ENCODE data around the gene NR1I2. TPM values are rescaled to one million over a fixed set of nuclear protein-coding genes. Genes with fewer than 3 reads are reported as not detected.

Gene NR1I2
- total RNA-seq, 1 donor from 2014 or later, result 0.23 TPM

GRCh38 chr3:119767936-119768601 lies 13.8 kb upstream of the NR1I2 start:
- Mint-ChIP-seq H3K36me3 (ENCODE audit: low read depth, unreplicated experiment) (no peaks in the 10 kb centered on the region), H3K4me1 (ENCODE audit: unreplicated experiment) (no peaks in the 10 kb centered on the region), H3K27me3 (ENCODE audit: unreplicated experiment) (peaks cover 1% of the 10 kb centered on the region), H3K27ac (ENCODE audit: unreplicated experiment) (no peak overlapping the region), H3K9me3 (ENCODE audit: unreplicated experiment) (no peaks in the 10 kb centered on the region), H3K4me3 (ENCODE audit: unreplicated experiment) (no peak overlapping the region)
- DNase-seq (ENCODE audit: low spot score), result no peak
- no peak for TF ChIP-seq CTCF (IDR thresholded peaks at IDR 0.05; ENCODE audit: unreplicated experiment)

GRCh38 chr3:119768668-119769393 lies 13.1 kb upstream of the NR1I2 start:
- TF ChIP-seq CTCF (IDR thresholded peaks at IDR 0.05; ENCODE audit: unreplicated experiment), result no peak
- no peaks in the 10 kb centered on the region for H3K36me3 Mint-ChIP-seq (ENCODE audit: low read depth, unreplicated experiment)
- peaks cover 1% of the 10 kb centered on the region for H3K27me3 Mint-ChIP-seq (ENCODE audit: unreplicated experiment)
- no peak overlapping the region for H3K4me3 Mint-ChIP-seq (ENCODE audit: unreplicated experiment)
- DNase-seq (ENCODE audit: low spot score), result no peak
- no peaks in the 10 kb centered on the region for H3K4me1 Mint-ChIP-seq (ENCODE audit: unreplicated experiment)
- H3K9me3 Mint-ChIP-seq (ENCODE audit: unreplicated experiment), result no peaks in the 10 kb centered on the region
- no peak overlapping the region for H3K27ac Mint-ChIP-seq (ENCODE audit: unreplicated experiment)

- TF ChIP-seq CTCF (IDR thresholded peaks at IDR 0.05; ENCODE audit: unreplicated experiment), result no peak
- Mint-ChIP-seq H3K4me1 (ENCODE audit: unreplicated experiment) (no peaks in the 10 kb centered on the region), H3K9me3 (ENCODE audit: unreplicated experiment) (no peaks in the 10 kb centered on the region), H3K27me3 (ENCODE audit: unreplicated experiment) (peaks cover 1% of the 10 kb centered on the region), H3K36me3 (ENCODE audit: low read depth, unreplicated experiment) (no peaks in the 10 kb centered on the region), H3K27ac (ENCODE audit: unreplicated experiment) (no peak overlapping the region), H3K4me3 (ENCODE audit: unreplicated experiment) (no peak overlapping the region)
- no peak for DNase-seq (ENCODE audit: low spot score)
Measured at GRCh38 chr3:119769394-119770149, 12.3 kb upstream of the NR1I2 start.

GRCh38 chr3:119774444-119774843 lies 7.5 kb upstream of the NR1I2 start:
- no peak for DNase-seq (ENCODE audit: low spot score)
- Mint-ChIP-seq H3K4me3 (ENCODE audit: unreplicated experiment) (no peak overlapping the region), H3K36me3 (ENCODE audit: low read depth, unreplicated experiment) (no peaks in the 10 kb centered on the region), H3K4me1 (ENCODE audit: unreplicated experiment) (no peaks in the 10 kb centered on the region), H3K9me3 (ENCODE audit: unreplicated experiment) (no peaks in the 10 kb centered on the region), H3K27me3 (ENCODE audit: unreplicated experiment) (peaks cover 1% of the 10 kb centered on the region), H3K27ac (ENCODE audit: unreplicated experiment) (no peak overlapping the region)
- no peak for TF ChIP-seq CTCF (IDR thresholded peaks at IDR 0.05; ENCODE audit: unreplicated experiment)

Data from endothelial cell (in vitro differentiated cells).